Keratinocyte (primary cell): ENCODE measurements around the gene TBC1D9B. TPM values are rescaled to one million over a fixed set of nuclear protein-coding genes. Genes with fewer than 3 reads are reported as not detected.

Source experiments
- DNase-seq: peaks from one replicate; pipeline ENCODE4 v3.0.0-alpha.2; 2011; ENCODE audit warnings: low read depth, missing footprints, low spot score
- FAIRE-seq: peaks from 2 replicates; lab custom pipeline; 2011; peaks lifted over from hg19 to GRCh38; lab: Jason Lieb, UNC
- H2AFZ ChIP-seq: 2 replicates; pipeline ENCODE4 v1.6.0; 2012; ENCODE audit warnings: low read length, control low read depth, inconsistent platforms; ENCODE audit not compliant: control insufficient read depth
- H3K27ac ChIP-seq: 2 replicates; pipeline ENCODE4 v1.5.1; 2011; ENCODE audit warnings: low read length; ENCODE audit not compliant: control insufficient read depth, insufficient read depth
- H3K27me3 ChIP-seq: 3 replicates; pipeline ENCODE4 v1.6.0; 2011; ENCODE audit warnings: low read length; ENCODE audit not compliant: control insufficient read depth, insufficient read depth; ENCODE audit errors: extremely low read depth
- H3K36me3 ChIP-seq, 2 experiments: 2 replicates in 1 of 2; 3 replicates in 1 of 2; pipeline ENCODE4 v1.5.1; 2011; ENCODE audit warnings: low read length in 2 of 2, mild to moderate bottlenecking in 1 of 2; ENCODE audit not compliant: control insufficient read depth in 2 of 2, insufficient read depth in 2 of 2; ENCODE audit errors: extremely low read depth in 1 of 2
- H3K4me1 ChIP-seq: 3 replicates; pipeline ENCODE4 v1.5.1; 2011; ENCODE audit warnings: low read length; ENCODE audit not compliant: control insufficient read depth, insufficient read depth; ENCODE audit errors: extremely low read depth
- H3K4me2 ChIP-seq: 3 replicates; pipeline ENCODE4 v1.6.0; 2011; ENCODE audit warnings: low read depth, low read length; ENCODE audit not compliant: control insufficient read depth, insufficient read depth; ENCODE audit errors: extremely low read depth
- H3K4me3 ChIP-seq, 3 experiments: fragments of 200-600 bp in 1 of 3; sonication (generic) in 1 of 3; 2 replicates in 2 of 3; 3 replicates in 1 of 3; pipeline ENCODE4 v1.5.1; 2011 to 2016; ENCODE audit warnings: low read length in 3 of 3, mild to moderate bottlenecking in 3 of 3, control low read depth in 2 of 3, inconsistent platforms in 1 of 3, low read depth in 1 of 3, mixed read lengths in 1 of 3, mixed run types in 1 of 3, moderate library complexity in 1 of 3; ENCODE audit not compliant: control insufficient read depth in 2 of 3, insufficient read depth in 2 of 3; ENCODE audit errors: extremely low read depth in 1 of 3
- H3K79me2 ChIP-seq: 2 replicates; pipeline ENCODE4 v1.6.0; 2012; ENCODE audit warnings: low read length; ENCODE audit not compliant: control insufficient read depth, insufficient read depth
- H3K9ac ChIP-seq: 3 replicates; pipeline ENCODE4 v1.6.0; 2011; ENCODE audit warnings: low read length; ENCODE audit not compliant: control insufficient read depth, insufficient read depth; ENCODE audit errors: extremely low read depth
- H3K9me1 ChIP-seq: 3 replicates; pipeline ENCODE4 v1.6.0; 2011; ENCODE audit warnings: low read length; ENCODE audit not compliant: control insufficient read depth, insufficient read depth; ENCODE audit errors: extremely low read depth
- H3K9me3 ChIP-seq: 2 replicates; pipeline ENCODE4 v1.5.1; 2012; ENCODE audit warnings: low read depth, low read length; ENCODE audit not compliant: control insufficient read depth
- H4K20me1 ChIP-seq: 3 replicates; pipeline ENCODE4 v1.6.0; 2011; ENCODE audit warnings: low read length; ENCODE audit not compliant: control insufficient read depth, insufficient read depth; ENCODE audit errors: extremely low read depth
- CTCF ChIP-seq, 3 experiments: IDR thresholded peaks in 1 of 3; conservative IDR thresholded peaks in 1 of 3; optimal IDR thresholded peaks in 1 of 3; 2 replicates in 2 of 3; 3 replicates in 1 of 3; pipeline versions ENCODE3 to v1.5.1; 2011; ENCODE audit warnings: low read length in 3 of 3, mild to moderate bottlenecking in 3 of 3, moderate library complexity in 2 of 3, control low read depth in 1 of 3, inconsistent platforms in 1 of 3; ENCODE audit not compliant: insufficient read depth in 2 of 3; ENCODE audit errors: extremely low read depth in 1 of 3
- EZH2 ChIP-seq: IDR thresholded peaks from one replicate; pipeline ENCODE4 v1.6.1; 2012; ENCODE audit warnings: inconsistent platforms, mild to moderate bottlenecking, low read length, moderate library complexity
- dilution Hi-C: fragments of 300-500 bp; cut with MboI; formaldehyde crosslinking; loops from one replicate; pipeline ENCODE4 v1.7.0; 2020; ENCODE audit warnings: low sequenced_read_pairs; ENCODE audit not compliant: extremely low pct_ligation_motif_present
- polyA plus RNA-seq, 5 experiments: library from polyadenylated mRNA; depleted of rRNA in 3 of 5; stranded (reverse) in 3 of 5; stranded (forward) in 1 of 5; unstranded in 1 of 5; fragments of >200 nt; gene quantifications; 1 replicate in 1 of 5; 2 replicates in 3 of 5; 3 replicates in 1 of 5; pipeline versions ENCODE4 v1.2.1 to v1.2.3, GENCODE V29; 2011 to 2012; ENCODE audit warnings: missing spikeins in 2 of 5, low read depth in 1 of 5, low replicate concordance in 1 of 5

TBC1D9B gene
- polyA plus RNA-seq, 1 donor (not counting 4 experiments of a cell fraction or from before 2014, with no cell fraction given) = 51.4 TPM

GRCh38 chr5:179823937-179824744 lies 83.6 kb downstream of the TBC1D9B start:
- Histone ChIP-seq H3K9me1 (peaks cover 3% of the 10 kb centered on the region), H3K4me1 (peaks cover 20% of the 10 kb centered on the region), H3K9ac (no peak overlapping the region), H3K9me3 (no peaks in the 10 kb centered on the region), H3K4me3 (no peak overlapping the region), H3K79me2 (peaks cover 23% of the 10 kb centered on the region), H3K27ac (no peak overlapping the region), H3K36me3 (peaks cover 39 to 43% of the 10 kb centered on the region in 2 experiments), H3K27me3 (no peaks in the 10 kb centered on the region), H4K20me1 (peaks cover 19% of the 10 kb centered on the region), H2AFZ (no peak overlapping the region), H3K4me2 (no peak overlapping the region)
- TF ChIP-seq CTCF (optimal IDR thresholded peaks at IDR 0.05 in 1 of 3, IDR thresholded peaks at IDR 0.05 in 1 of 3, conservative IDR thresholded peaks at IDR 0.05 in 1 of 3; ENCODE audit: extremely low read depth in 1 of 3, insufficient read depth in 2 of 3, low read length in 3 of 3) = no peak
- no peak for TF ChIP-seq EZH2
- DNase-seq (no peak), FAIRE-seq (no peak)
- dilution Hi-C loops = no loop called here

- peaks cover 19% of the 10 kb centered on the region for H4K20me1 ChIP-seq
- TF ChIP-seq CTCF (optimal IDR thresholded peaks at IDR 0.05 in 1 of 3, IDR thresholded peaks at IDR 0.05 in 1 of 3, conservative IDR thresholded peaks at IDR 0.05 in 1 of 3; ENCODE audit: extremely low read depth in 1 of 3, insufficient read depth in 2 of 3, low read length in 3 of 3) (no peak), EZH2 (no peak)
- peak overlapping the region; percentile 87 for H3K27ac ChIP-seq
- H3K27me3 ChIP-seq = no peaks in the 10 kb centered on the region
- H3K9ac ChIP-seq = peak overlapping the region; percentile 93
- H3K9me3 ChIP-seq = no peaks in the 10 kb centered on the region
- no peaks in the 10 kb centered on the region for H3K9me1 ChIP-seq
- H3K79me2 ChIP-seq = peaks cover 23% of the 10 kb centered on the region
- dilution Hi-C loops = no loop called here
- H3K36me3 ChIP-seq = peaks cover 31 to 32% of the 10 kb centered on the region in 2 experiments
- peak overlapping the region; percentile 88 for H3K4me2 ChIP-seq
- DNase-seq (no peak), FAIRE-seq (peak; percentile 9)
- H2AFZ ChIP-seq = no peak overlapping the region
- H3K4me3 ChIP-seq = peak overlapping the region; percentile 66 to 84 (median 70)
- H3K4me1 ChIP-seq = peaks cover 32% of the 10 kb centered on the region
Measured at GRCh38 chr5:179822444-179822990, 85.2 kb downstream of the TBC1D9B start.
